Measurements from ENCODE around the gene SH3RF1. TPM values are rescaled to one million over a fixed set of nuclear protein-coding genes. Genes with fewer than 3 reads are reported as not detected.

Gene SH3RF1
- polyA plus RNA-seq, 5 donors: 18.7 to 20.9 (median 19.0) TPM

- no peak for DNase-seq
Observed at GRCh38 chr4:169044714-169045447, 225.9 kb downstream of the SH3RF1 start.
